HG03342 (cell line): Measurements from ENCODE around the gene CDK3.
"Not testable (repeated sequence)": the region's sequence is repeated elsewhere in the genome, so short reads cannot be mapped to it uniquely, and the experiment has no call there.

ENCODE experiments used
- ATAC-seq: cut with Tn5 transposase; IDR thresholded peaks from one replicate; pipeline ENCODE4 v1.9.1; 2021; ENCODE audit warnings: mild to moderate bottlenecking, moderate library complexity; ENCODE audit not compliant: unreplicated experiment

The CDK3 gene

DNA sequence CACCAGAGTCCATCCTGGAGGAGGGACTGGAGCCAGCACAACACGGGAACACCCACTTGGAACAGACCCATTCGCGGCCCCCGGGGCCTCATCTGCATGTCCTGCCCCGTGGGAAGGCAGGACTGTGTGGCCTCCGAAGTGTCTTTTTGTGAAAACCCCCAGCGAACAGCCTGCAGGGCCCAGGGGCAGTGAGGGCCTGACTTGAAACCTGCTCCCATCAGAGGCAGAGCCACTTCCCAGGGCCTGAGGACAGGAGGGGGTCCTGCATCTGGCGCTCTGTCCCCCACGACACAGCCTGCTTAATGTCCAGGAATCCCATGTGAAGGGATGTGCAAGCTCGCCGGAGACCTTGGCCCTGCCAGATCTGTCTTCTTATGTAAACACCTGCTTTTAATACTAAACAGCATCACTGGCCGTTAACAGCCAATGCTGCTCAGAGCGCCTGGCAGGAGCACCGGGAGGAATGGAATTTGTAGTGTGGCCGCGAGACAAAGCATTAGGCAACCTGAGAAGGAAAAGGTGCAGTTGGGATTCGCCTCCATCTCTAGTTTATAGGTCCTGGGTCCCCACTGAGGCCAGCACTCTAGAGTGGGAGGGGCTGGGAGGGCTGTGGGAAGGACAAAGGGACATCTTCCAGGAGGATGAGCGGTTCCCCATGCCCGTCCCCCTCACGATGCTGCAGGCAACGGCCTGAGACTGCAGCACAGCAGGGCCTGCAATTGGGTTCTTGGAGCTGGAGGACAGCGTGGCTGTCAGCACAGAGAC, 36.0 kb downstream of the CDK3 start:
- ATAC-seq: no peak

DNA sequence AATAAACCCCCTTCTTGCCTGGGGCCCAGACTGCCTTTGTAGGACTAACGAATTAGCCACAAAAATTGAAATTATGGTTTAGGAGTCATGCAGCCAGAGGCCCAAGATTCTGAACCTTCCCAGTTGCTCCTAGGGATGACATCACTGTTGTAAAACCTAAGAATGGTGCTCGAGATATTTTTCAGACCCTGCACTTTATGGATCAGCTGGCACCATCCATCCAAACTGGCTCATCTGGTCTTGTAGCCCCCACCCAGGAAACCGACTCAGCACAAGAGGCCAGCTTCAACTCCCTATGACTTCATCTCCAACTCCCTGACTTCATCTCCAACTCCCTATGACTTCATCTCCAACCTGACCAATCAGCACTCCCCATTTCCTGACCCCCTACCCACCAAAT, 37.4 kb downstream of the CDK3 start:
- no peak for ATAC-seq

DNA sequence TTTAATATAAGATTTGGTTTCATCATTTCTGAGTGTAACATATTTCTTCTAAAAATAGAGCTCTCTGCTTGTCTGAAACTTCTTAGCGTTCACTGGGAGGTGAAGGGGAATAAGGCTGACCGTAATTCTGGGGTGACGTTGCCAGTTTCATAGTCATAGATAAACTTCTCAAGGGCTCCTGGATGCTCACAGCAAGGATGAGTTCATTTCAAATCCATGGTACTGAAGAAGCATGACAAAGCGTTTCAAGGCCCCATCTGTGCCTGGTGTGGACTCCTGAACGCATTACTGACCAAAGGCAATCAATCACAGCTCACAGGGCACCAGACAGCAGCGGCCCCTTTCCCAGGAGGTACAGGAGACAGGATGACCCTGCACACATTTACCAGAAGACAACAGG, 38.5 kb downstream of the CDK3 start:
- no peak for ATAC-seq

DNA sequence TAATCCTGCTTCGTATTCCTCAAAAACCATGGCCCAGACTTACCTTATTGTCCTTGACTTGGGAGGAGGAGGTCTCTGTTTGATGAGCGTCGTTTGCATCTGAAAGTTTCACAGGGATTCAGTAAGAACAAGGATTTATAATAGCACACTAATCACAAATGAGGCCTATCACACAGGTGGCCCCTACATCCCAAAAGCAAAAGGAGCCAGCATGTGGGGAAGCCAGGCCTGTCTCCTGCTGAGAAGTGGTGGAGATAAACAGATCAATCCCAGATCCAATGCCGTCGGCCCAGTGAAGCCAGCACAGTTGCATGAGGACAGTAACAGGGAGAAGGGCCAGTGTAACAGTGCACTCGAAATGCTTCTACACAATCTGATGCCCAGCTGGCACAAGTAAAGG, 39.7 kb downstream of the CDK3 start:
- ATAC-seq: no peak

DNA sequence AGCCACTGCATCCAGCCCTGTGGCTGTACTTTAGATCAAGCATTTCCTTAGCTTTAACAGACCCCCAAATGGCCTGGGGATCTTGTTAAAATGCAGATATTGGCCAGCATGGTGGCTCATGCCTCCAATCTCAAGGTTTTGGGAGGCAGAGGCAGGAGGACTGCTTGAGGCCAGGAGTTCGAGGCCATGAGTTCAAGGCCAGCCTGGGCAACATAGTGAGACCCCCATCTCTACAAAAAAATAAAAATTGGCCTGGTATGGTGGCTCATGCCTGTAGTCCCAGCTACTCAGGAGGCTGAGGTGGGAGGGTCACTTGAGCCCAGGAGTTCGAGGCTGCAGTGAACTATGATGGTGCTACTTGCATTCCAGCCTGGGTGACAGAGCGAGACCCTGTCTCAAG, 42.2 kb downstream of the CDK3 start:
- ATAC-seq: not testable (repeated sequence)

DNA sequence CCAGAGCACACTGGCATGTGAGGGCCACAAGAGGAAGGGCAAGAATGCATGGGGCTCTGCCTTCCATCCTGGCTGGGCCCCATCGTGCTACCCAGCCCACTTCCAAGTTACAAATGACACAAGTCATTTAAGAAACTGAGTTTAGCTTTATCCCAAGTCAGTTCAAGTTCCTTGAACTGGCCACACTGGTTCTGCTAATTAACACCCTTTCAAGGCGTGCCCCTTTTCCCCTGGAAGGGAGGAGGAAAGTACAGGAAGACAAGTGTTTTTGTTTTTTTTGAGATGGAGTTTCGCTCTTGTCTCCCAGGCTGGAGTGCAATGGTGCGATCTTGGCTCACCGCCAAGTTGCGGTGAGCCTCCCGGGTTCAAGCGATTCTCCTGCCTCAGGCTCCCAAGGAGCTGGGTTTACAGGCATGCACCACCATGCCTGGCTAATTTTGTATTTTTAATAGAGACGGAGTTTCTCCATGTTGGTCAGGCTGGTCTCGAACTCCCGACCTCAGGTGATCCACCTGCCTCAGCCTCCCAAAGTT, 43.9 kb downstream of the CDK3 start:
- not testable (repeated sequence) for ATAC-seq

DNA sequence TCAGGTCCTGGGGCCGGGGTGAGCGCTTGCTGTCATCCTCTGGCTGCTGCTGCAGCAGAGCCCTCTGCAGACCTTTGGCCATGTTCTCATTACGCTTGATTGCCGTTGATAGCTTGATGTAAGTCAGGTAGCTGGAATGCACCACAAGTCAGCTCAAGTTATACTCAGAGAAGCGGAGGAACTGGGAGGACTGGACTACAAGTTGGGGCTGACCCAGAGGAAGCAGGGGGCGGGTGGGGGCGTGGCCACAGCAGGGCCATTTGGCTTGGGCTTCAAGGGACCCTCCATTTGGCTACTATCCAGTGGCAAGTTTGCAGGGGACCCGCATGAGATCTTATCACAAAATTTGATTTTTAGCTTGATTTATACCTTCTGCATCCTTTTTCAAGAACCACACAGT, 45.4 kb downstream of the CDK3 start:
- no peak for ATAC-seq

DNA sequence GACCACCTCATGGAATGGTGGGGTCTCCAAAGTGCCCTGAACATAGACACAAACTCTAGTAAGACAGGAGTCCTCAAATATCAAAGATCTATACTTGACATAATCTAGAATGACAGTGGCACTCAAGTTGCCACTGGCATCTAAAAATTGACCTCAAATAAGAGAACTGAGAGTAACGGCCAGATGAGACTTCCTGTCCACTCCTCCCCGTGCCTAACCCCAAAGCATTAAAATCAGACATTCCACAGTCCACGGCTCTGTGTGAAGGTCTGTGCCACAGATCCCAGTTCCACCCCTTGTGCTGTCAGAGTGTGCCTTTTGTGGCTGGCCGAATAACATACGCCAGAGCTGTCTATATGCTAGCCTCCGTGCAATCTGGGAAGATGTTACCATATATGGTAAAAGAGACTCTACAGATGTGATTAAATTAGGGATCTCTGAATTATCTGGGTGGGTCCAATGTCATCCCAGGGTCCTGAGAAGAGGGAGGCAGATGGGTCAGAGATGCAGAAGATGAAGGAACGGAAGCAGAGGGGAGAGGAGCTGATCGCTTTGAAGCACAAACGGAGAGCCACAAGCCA, 47.5 kb downstream of the CDK3 start:
- no peak for ATAC-seq

DNA sequence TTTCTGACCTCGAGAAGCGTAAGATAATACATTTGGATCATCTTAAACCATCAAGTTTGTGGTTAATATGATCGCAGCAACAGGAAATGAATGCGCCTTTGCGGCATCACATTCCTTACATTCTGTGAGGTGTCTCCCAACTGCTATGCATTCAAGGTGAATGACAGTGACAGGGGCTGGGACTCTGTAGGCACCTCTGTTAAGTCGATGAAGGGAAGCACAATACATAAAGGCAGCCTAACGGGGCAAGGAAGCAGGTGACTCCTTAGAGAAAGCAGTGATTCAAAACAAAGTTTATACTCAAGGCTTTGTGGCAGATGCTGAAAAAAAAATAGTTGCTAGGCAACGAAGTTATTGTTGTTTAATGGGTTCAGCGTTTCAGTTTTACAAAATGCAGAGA, 48.1 kb downstream of the CDK3 start:
- no peak for ATAC-seq

DNA sequence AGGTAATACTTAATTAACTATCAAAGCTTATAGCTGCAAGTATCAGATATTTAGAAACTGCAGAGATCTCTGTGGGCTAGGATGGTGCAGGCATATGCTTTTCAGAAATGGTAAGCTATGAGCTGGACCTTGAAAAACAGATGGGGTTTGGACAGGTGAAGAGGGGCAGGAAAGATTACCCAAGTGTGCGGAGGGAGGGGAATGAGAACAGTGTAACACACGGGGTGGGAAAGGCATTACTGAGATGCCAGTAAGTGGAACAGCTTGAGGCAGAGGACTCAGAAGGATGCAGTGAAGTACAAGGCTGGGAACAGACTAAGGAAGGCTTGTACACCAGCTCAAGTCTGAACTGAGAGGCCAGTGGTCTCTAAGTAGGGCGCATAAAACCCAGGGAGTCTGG, 48.6 kb downstream of the CDK3 start:
- no peak for ATAC-seq

DNA sequence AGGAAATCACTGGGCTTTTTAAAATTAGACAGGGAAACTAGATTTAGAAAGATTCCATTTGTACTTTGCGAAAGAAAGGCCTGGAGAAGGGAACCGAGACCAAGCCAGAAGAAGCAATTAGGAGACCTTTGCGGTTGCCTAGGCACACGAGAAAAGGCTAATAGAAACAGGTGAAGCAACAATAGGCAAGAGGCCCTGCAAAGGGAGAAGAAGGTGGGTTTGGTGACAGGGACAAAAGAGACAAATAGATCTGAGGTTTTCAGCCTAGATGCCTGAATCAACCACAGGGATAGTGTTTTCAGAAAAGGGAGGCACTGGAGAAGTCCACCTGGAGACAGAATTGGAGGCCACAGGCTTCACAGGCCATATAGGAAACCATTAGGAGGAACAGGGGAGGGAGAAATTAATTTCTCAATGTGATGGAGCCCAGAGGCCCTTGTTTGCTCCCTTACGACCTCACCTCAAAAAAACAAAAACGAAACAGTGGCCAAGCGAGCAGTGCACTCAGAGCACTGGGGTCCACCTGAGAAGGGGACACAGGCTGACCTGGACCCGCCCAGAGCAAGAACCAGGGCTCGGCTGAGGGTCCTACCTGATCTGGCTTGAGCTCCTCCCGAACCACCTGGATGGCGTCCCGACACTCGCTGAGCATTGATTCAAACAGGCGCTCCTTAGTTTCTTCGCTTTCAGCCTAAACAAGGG, 49.3 kb downstream of the CDK3 start:
- no peak for ATAC-seq

DNA sequence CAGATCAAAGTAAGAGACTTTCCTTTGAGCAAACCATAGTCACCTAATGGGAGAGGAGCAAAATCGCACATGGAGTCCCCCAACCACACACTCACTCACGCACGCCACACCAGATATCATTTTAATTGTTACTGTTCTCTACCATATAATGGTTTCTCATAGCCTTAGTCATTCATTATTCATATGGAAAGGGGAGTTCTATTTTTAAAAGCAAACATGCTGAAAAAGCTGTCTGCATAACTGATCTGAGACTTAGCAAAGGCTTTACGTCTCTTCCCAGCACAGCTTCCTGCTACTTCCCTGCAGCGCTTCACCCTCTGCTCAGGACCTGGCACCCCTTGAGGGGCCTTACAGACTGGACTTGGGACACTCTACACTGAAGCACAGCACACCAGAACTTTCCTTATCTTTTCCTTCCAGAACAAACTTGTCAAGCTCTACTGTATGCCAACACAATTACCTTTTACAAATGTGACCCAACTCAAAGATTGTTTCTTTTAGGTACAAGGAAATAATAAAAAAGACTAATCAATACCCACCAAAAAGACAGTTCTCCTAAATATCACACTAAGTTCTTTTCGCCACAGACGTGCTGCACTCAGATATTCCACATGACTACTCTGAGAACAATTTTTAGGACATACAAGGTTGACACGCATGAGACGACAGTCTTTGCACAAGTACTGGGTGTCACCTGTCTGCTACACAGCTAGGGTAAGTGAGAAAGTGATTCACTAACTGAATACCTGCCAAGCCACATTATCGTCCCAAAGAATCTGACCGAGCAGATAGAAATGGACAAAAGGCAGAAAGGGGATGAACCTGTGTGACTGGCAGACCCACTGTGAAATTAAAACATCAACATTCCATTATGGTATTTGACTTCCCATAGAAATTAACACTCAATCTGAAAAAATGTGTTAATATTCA, 50.1 kb downstream of the CDK3 start:
- ATAC-seq: no peak

DNA sequence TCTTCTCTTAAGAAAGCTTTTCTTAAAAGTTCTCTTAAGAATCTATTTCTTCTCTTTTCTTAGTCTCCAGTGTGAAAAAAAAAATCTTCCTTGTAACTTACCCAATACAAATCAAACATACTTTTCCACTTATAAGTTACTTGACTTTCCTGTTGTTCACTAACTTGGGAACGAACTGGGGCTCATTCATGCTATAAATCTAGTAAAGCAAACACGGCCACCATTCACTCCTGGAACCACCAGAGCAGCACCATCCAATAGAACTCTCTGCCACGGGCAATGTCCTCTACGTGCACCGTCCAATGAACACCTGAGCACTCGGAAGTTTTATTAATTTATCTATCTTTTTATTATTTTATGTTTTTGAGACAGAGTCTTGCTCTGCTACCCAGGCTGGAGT, 50.9 kb downstream of the CDK3 start:
- no peak for ATAC-seq

DNA sequence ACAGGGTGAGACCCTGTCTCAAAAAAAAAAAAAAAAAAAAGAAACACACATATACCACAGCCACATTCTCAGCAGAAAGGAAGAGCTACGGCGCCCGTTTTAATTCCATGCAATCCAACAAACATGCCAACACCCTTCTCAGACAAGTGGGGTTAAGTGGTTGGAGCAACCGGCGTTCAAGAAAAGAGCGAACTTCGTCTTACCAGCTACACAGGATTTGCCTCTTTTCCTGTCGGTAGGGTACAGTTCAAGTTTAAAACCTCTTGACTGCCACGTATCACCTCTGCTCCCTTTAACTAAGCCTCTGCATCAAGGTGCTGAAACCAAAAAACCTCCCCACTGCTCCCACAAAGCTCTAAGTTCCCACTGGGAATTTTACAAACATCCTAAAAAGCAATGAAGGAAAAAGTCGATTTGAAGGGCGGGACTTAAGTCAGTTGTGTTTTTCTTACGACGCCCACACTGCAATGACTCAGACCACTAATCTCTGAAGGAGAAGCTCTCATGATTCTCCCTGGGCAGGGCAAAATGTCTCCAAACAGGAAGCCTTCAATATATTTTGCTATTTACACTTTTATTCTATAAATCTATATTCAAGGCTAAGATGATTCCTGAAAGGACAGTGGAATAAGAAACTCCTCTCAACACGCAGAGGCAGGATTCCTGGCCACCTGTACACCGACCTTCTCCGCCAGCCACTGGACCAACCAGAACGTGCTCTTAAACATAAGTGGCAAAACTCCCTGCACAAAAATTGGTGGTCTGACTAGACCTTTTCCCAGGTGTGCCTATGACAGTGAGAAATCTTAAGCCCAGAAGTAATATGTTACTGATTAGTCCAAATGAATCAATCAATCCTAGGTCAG, 52.8 kb downstream of the CDK3 start:
- no peak for ATAC-seq

DNA sequence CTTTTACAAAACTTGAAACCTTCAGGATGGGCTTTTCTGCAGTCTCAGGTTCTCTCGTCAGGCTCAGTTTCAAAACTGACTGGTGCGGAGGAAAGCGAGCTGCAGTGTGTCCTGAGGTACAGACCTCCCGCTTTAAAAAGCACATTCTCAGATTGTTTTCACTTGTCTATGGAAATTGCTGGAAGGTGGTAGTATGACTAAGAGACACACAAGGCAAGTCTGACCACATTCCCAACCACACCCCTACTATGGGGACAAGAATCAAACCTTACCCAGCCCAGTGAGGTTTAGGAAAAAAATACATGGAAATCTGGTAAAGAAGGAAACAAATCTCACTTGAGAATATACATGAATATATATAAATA, 53.4 kb downstream of the CDK3 start:
- ATAC-seq: no peak
